HCT116 (cell line): Measurements from ENCODE around the gene C20orf141. TPM values are rescaled to one million over a fixed set of nuclear protein-coding genes. Genes with fewer than 3 reads are reported as not detected.

Experiments used
- ATAC-seq: fragments of 200-7000 bp; cut with Tn5 transposase; 2 replicates; pipeline ENCODE4 v1.9.1; 2020; ENCODE audit warnings: mild to moderate bottlenecking, moderate library complexity
- BruUV-seq: library from RNA; stranded (reverse); fragments of 400-500 nt; replicated peaks from 2 replicates; lab custom pipeline; 2021; lab: Mats Ljungman, UMichigan
- CTCF ChIA-PET: fragments of 300-600 bp; sonication (Branson Sonifier 250); formaldehyde crosslinking; loops from one replicate; lab custom pipeline; 2021; ENCODE audit warnings: antibody characterized with exemption; lab: Charles Lee
- POLR2A ChIA-PET: fragments of 300-600, 350-600 bp; sonication (Branson Sonifier 250); formaldehyde crosslinking; loops from one replicate; lab custom pipeline; 2021; ENCODE audit warnings: antibody characterized with exemption; lab: Charles Lee
- RAD21 ChIA-PET, 2 experiments: fragments of 300-600 bp; sonication (Branson Sonifier 250); formaldehyde crosslinking; loops; one replicate each; lab custom pipeline; 2023; ENCODE audit warnings: low total read pairs in 2 of 2; ENCODE audit not compliant: uncharacterized antibody in 2 of 2, unreplicated experiment in 2 of 2, low non-redundant PET in 1 of 2; lab: Charles Lee
- DNase-seq: peaks from one replicate; pipeline ENCODE4 v3.0.0-alpha.2; 2010; ENCODE audit warnings: low read depth, low spot score
- H2AFZ ChIP-seq: fragments of 200-600 bp; shearing (Covaris generic), sonication (generic); 2 replicates; pipeline ENCODE4 v1.6.1; 2017; ENCODE audit warnings: low read depth, mixed run types, mixed read lengths, antibody characterized with exemption, low read length; ENCODE audit not compliant: poor library complexity, severe bottlenecking
- H3K27ac ChIP-seq: 2 replicates; pipeline ENCODE4 v1.5.1; 2012; ENCODE audit warnings: low read depth, low read length
- H3K27me3 ChIP-seq: fragments of 200-600 bp; sonication (generic); 2 replicates; pipeline ENCODE4 v1.6.1; 2016; ENCODE audit warnings: mixed run types, low read length, mixed read lengths; ENCODE audit not compliant: insufficient read depth
- H3K36me3 ChIP-seq, 2 experiments: fragments of 200-500 bp in 1 of 2; fragments of 200-600 bp in 1 of 2; sonication (Bioruptor generic) in 1 of 2; sonication (generic) in 1 of 2; 2 replicates each; pipeline versions ENCODE4 v1.5.1 to v1.6.1; 2014 to 2016; ENCODE audit warnings: low read length in 2 of 2, inconsistent platforms in 1 of 2, mixed read lengths in 1 of 2, mixed run types in 1 of 2; ENCODE audit not compliant: insufficient read depth in 2 of 2, control insufficient read depth in 1 of 2
- H3K4me1 ChIP-seq, 2 experiments: fragments of 200-600 bp in 1 of 2; sonication (generic) in 1 of 2; 2 replicates each; pipeline versions ENCODE4 v1.5.1 to v1.6.1; 2012 to 2017; ENCODE audit warnings: low read length in 2 of 2, inconsistent platforms in 1 of 2, mild to moderate bottlenecking in 1 of 2, mixed read lengths in 1 of 2, mixed run types in 1 of 2, moderate library complexity in 1 of 2; ENCODE audit not compliant: insufficient read depth in 2 of 2, control insufficient read depth in 1 of 2
- H3K4me2 ChIP-seq: fragments of 200-600 bp; sonication (generic); 2 replicates; pipeline ENCODE4 v1.6.1; 2017; ENCODE audit warnings: mixed run types, low read length, mixed read lengths
- H3K4me3 ChIP-seq, 2 experiments: fragments of 200-600 bp in 1 of 2; sonication (generic) in 1 of 2; replicated peaks in 1 of 2; 2 replicates each; pipeline ENCODE4 v1.5.1; 2011 to 2016; ENCODE audit warnings: low read length in 2 of 2, control low read depth in 1 of 2, low read depth in 1 of 2, mild to moderate bottlenecking in 1 of 2, mixed read lengths in 1 of 2, mixed run types in 1 of 2
- H3K79me2 ChIP-seq: fragments of 200-600 bp; sonication (generic); 2 replicates; pipeline ENCODE4 v1.6.1; 2017; ENCODE audit warnings: mild to moderate bottlenecking, mixed run types, low read length, moderate library complexity, mixed read lengths; ENCODE audit not compliant: insufficient read depth
- H3K9ac ChIP-seq: fragments of 200-600 bp; sonication (generic); 2 replicates; pipeline ENCODE4 v1.6.1; 2016; ENCODE audit warnings: low read length, mixed read lengths
- H3K9me2 ChIP-seq: fragments of 200-600 bp; sonication (generic), shearing (Covaris generic); 2 replicates; pipeline ENCODE4 v1.6.1; 2017; ENCODE audit warnings: mixed run types, mild to moderate bottlenecking, moderate library complexity; ENCODE audit not compliant: insufficient read depth
- H3K9me3 ChIP-seq, 2 experiments: fragments of 200-500 bp in 1 of 2; fragments of 200-600 bp in 1 of 2; sonication (Bioruptor generic) in 1 of 2; sonication (generic) in 1 of 2; 2 replicates each; pipeline ENCODE4 v1.6.1; 2014 to 2017; ENCODE audit warnings: low read length in 2 of 2, mixed read lengths in 2 of 2, inconsistent platforms in 1 of 2, low read depth in 1 of 2, mild to moderate bottlenecking in 1 of 2, mixed run types in 1 of 2, moderate library complexity in 1 of 2; ENCODE audit not compliant: control insufficient read depth in 1 of 2, insufficient read depth in 1 of 2
- H4K20me1 ChIP-seq: fragments of 200-600 bp; sonication (generic), shearing (Covaris generic); 2 replicates; pipeline ENCODE4 v1.6.1; 2017; ENCODE audit warnings: mixed run types, mild to moderate bottlenecking, moderate library complexity; ENCODE audit not compliant: insufficient read depth
- CBX3 ChIP-seq: IDR thresholded peaks from 2 replicates; pipeline ENCODE4 v1.6.1; 2012; ENCODE audit warnings: low read depth
- JUND ChIP-seq: IDR thresholded peaks from 2 replicates; pipeline ENCODE4 v1.6.1; 2012
- POLR2AphosphoS5 ChIP-seq: IDR thresholded peaks from 2 replicates; pipeline ENCODE4 v1.6.1; 2011; ENCODE audit warnings: mild to moderate bottlenecking, low read depth, low read length, moderate library complexity
- RAD21 ChIP-seq: IDR thresholded peaks from 2 replicates; pipeline ENCODE4 v1.6.1; 2012; ENCODE audit warnings: low read depth, mild to moderate bottlenecking
- SIN3A ChIP-seq: IDR thresholded peaks from 2 replicates; pipeline ENCODE4 v1.6.1; 2012; ENCODE audit warnings: low read depth
- SP1 ChIP-seq: IDR thresholded peaks from 2 replicates; pipeline ENCODE4 v1.6.1; 2012; ENCODE audit warnings: low read depth
- YY1 ChIP-seq: IDR thresholded peaks from 2 replicates; pipeline ENCODE4 v1.6.1; 2011; ENCODE audit warnings: low read length, low read depth, moderate library complexity, mild to moderate bottlenecking; ENCODE audit not compliant: insufficient replicate concordance; ENCODE audit errors: extremely low read depth
- ZFX ChIP-seq: fragments of 450-650 bp; IDR thresholded peaks from 2 replicates; pipeline ENCODE4 v1.6.1; 2017
- ZNF274 ChIP-seq: fragments of 200-500 bp; sonication (Bioruptor generic); IDR thresholded peaks from 2 replicates; pipeline ENCODE4 v1.6.1; 2014; ENCODE audit warnings: mild to moderate bottlenecking, low read depth, low read length, inconsistent platforms
- intact Hi-C: fragments of 100-400 bp; cut with micrococcal nuclease; formaldehyde crosslinking; loops from 2 replicates; pipeline ENCODE4 v1.10.0; 2022
- total RNA-seq: library from RNA; stranded (reverse); gene quantifications from one replicate; pipeline ENCODE4 v1.2.1, GENCODE V29; 2021; ENCODE audit not compliant: unreplicated experiment
- TF ChIP-seq, protein P1 (sequence below): IDR thresholded peaks from 2 replicates; pipeline ENCODE4 v1.6.1; 2012
- TF ChIP-seq, protein P2 (sequence below): IDR thresholded peaks from 2 replicates; pipeline ENCODE4 v1.6.1; 2011; ENCODE audit warnings: mild to moderate bottlenecking, low read length, moderate library complexity; ENCODE audit not compliant: insufficient replicate concordance; ENCODE audit errors: extremely low read depth

C20orf141 gene
- total RNA-seq, 1 experiment from 2014 or later, result not detected

DNA sequence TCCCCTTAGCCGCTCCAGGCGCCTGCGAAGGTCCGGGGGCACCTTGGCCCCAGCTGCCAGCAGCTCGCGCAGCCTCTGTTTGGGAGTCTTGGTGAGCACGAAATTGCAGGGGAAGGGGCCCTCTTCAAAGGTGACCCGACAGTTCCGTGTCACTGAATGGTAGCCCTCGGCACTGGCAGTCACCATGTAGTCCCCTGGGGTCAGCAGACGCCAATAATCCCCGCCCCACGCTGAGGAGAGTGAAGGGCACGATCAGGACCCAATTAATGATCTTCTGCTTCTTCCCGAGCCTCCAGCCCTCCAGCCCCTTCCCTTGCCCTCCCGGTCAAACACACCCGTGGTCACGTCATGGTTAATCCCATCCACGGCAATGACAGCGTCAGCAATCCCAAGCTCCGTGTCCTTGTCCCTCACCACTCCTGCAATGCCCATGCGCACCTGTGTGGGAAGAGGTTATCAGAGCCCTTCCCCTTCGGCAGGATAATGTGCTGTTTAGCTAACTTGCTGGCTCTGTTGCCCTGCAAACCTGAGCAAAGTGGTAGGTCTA is 20.5 kb upstream of the C20orf141 start (continued):
- TF ChIP-seq, protein P1, sequence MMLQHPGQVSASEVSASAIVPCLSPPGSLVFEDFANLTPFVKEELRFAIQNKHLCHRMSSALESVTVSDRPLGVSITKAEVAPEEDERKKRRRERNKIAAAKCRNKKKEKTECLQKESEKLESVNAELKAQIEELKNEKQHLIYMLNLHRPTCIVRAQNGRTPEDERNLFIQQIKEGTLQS, result no peak
- TF ChIP-seq YY1 (no peak), CBX3 (no peak), ZFX (no peak), POLR2AphosphoS5 (no peak)
- TF ChIP-seq, all 23 proteins: peak for 0

DNA sequence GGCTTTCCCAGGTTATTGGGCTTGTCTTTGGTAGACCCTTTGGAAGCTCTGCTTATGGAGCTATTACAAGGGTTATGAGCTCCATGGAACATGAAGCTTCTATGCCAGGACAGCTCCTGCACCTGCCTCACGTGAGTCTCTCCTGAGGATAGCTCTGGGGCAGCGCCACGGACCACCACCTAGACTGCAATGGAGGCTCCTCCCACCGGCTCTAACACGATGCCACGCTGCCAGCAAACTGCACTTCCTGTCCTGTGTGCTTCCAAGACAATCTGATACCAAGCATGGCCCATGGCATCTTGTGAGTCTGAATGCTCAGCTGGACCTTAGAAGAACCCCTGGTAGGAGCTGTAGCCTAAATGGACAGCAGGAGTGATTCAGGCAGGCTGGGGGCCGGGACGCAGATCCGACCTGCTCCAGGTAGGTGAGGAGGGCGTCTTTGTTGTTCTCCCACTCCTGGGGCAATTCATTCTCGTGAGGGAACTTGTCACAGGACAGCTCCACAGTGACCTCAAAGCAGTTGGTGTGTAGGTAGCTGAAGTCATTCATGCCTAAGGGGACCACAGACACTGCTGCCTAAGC is 19.8 kb upstream of the C20orf141 start:
- no peak overlapping the region for H3K4me3 ChIP-seq
- intact Hi-C loops, result no loop called here
- no peaks in the 10 kb centered on the region for H3K9me2 ChIP-seq
- no peak overlapping the region for H3K27ac ChIP-seq
- no TSS peak for BruUV-seq
- H3K27me3 ChIP-seq, result peaks cover 8% of the 10 kb centered on the region; the same call in 1 of the 2 replicates
- ChIA-PET RAD21 (no interaction called here), CTCF (no interaction called here), POLR2A (no interaction called here)
- DNase-seq (no peak), ATAC-seq (no peak)
- no peak overlapping the region for H2AFZ ChIP-seq
- H3K36me3 ChIP-seq, result no peaks in the 10 kb centered on the region
- no peak overlapping the region for H3K9ac ChIP-seq
- no peaks in the 10 kb centered on the region for H3K9me3 ChIP-seq
- TF ChIP-seq SP1 (no peak), POLR2AphosphoS5 (no peak), RAD21 (no peak), JUND (no peak), SIN3A (no peak), ZNF274 (no peak)
- TF ChIP-seq, protein P1, result no peak
- TF ChIP-seq, protein P2, sequence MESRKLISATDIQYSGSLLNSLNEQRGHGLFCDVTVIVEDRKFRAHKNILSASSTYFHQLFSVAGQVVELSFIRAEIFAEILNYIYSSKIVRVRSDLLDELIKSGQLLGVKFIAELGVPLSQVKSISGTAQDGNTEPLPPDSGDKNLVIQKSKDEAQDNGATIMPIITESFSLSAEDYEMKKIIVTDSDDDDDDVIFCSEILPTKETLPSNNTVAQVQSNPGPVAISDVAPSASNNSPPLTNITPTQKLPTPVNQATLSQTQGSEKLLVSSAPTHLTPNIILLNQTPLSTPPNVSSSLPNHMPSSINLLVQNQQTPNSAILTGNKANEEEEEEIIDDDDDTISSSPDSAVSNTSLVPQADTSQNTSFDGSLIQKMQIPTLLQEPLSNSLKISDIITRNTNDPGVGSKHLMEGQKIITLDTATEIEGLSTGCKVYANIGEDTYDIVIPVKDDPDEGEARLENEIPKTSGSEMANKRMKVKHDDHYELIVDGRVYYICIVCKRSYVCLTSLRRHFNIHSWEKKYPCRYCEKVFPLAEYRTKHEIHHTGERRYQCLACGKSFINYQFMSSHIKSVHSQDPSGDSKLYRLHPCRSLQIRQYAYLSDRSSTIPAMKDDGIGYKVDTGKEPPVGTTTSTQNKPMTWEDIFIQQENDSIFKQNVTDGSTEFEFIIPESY, result no peak
- H3K4me1 ChIP-seq, result peaks cover 8 to 13% of the 10 kb centered on the region in 2 experiments; a peak in 3 of 4 replicates
- no peaks in the 10 kb centered on the region for H4K20me1 ChIP-seq
- H3K4me2 ChIP-seq, result no peak overlapping the region
- no peaks in the 10 kb centered on the region for H3K79me2 ChIP-seq
